A549 (cell line): ENCODE data around the gene PODXL2.

Experiments
- CEBPB ChIP-seq, 2 experiments: fragments of >200 bp in 1 of 2; sonication (Bioruptor Twin) in 1 of 2; formaldehyde crosslinking in 1 of 2; IDR thresholded peaks; 2 replicates each; pipeline ENCODE4 v1.6.1; 2012 to 2016
- EHMT2 ChIP-seq: fragments of 200-600 bp; sonication (generic); IDR thresholded peaks from 2 replicates; pipeline ENCODE4 v1.6.1; 2016; ENCODE audit warnings: antibody characterized with exemption, low read depth, mild to moderate bottlenecking, moderate library complexity
- EP300 ChIP-seq, 2 experiments: fragments of >200 bp; sonication (Bioruptor Twin); formaldehyde crosslinking; IDR thresholded peaks; 2 replicates in 1 of 2; 3 replicates in 1 of 2; pipeline ENCODE4 v1.6.1; 2016 to 2017
- HDAC2 ChIP-seq: fragments of 200-600 bp; sonication (generic); IDR thresholded peaks from 2 replicates; pipeline ENCODE4 v1.6.1; 2016
- HEYL ChIP-seq: fragments of 250-450 bp; sonication (Bioruptor Pico); IDR thresholded peaks from 2 replicates; pipeline ENCODE4 v1.8.0; 2021; ENCODE audit warnings: mild to moderate bottlenecking, moderate library complexity
- JUNB ChIP-seq: fragments of >200 bp; sonication (Bioruptor Twin); formaldehyde crosslinking; IDR thresholded peaks from 2 replicates; pipeline ENCODE4 v1.6.1; 2016
- NFE2L2 ChIP-seq: fragments of 150-350 bp; conservative IDR thresholded peaks from 2 replicates; pipeline ENCODE4 v1.6.1; 2014; ENCODE audit warnings: low read length
- NPAS2 ChIP-seq: fragments of 250-450 bp; sonication (Bioruptor Pico); IDR thresholded peaks from 2 replicates; pipeline ENCODE4 v1.8.0; 2022; ENCODE audit warnings: mild to moderate bottlenecking, moderate library complexity, borderline replicate concordance
- POLR2A ChIP-seq: IDR thresholded peaks from 2 replicates; pipeline ENCODE4 v1.6.1; 2012; ENCODE audit warnings: mild to moderate bottlenecking, low read length
- RAD21 ChIP-seq, 2 experiments: fragments of >200 bp in 1 of 2; sonication (Bioruptor Twin) in 1 of 2; formaldehyde crosslinking in 1 of 2; IDR thresholded peaks in 1 of 2; conservative IDR thresholded peaks in 1 of 2; 2 replicates in 1 of 2; 3 replicates in 1 of 2; pipeline ENCODE4 v1.6.1; 2012 to 2018; ENCODE audit warnings: inconsistent platforms in 1 of 2
- RCOR1 ChIP-seq: fragments of 150-350 bp; IDR thresholded peaks from 2 replicates; pipeline ENCODE4 v1.6.1; 2014; ENCODE audit warnings: antibody characterized with exemption, low read length, low read depth
- RFX5 ChIP-seq: fragments of 450-650 bp; IDR thresholded peaks from 2 replicates; pipeline ENCODE4 v1.7.1; 2014; ENCODE audit warnings: antibody characterized with exemption, mild to moderate bottlenecking, moderate library complexity
- TF ChIP-seq, protein P1 (sequence below): fragments of >200 bp; sonication (Bioruptor Twin); formaldehyde crosslinking; IDR thresholded peaks from 3 replicates; pipeline ENCODE4 v1.5.1; 2016
- TF ChIP-seq, protein P2 (sequence below): IDR thresholded peaks from 2 replicates; pipeline ENCODE4 v1.6.1; 2012

GRCh38 chr3:127650236-127650635 lies 21.3 kb downstream of the PODXL2 start:
- TF ChIP-seq, protein P1, sequence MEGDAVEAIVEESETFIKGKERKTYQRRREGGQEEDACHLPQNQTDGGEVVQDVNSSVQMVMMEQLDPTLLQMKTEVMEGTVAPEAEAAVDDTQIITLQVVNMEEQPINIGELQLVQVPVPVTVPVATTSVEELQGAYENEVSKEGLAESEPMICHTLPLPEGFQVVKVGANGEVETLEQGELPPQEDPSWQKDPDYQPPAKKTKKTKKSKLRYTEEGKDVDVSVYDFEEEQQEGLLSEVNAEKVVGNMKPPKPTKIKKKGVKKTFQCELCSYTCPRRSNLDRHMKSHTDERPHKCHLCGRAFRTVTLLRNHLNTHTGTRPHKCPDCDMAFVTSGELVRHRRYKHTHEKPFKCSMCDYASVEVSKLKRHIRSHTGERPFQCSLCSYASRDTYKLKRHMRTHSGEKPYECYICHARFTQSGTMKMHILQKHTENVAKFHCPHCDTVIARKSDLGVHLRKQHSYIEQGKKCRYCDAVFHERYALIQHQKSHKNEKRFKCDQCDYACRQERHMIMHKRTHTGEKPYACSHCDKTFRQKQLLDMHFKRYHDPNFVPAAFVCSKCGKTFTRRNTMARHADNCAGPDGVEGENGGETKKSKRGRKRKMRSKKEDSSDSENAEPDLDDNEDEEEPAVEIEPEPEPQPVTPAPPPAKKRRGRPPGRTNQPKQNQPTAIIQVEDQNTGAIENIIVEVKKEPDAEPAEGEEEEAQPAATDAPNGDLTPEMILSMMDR: no peak
- no peak for TF ChIP-seq POLR2A
- no peak for TF ChIP-seq EP300 (IDR thresholded peaks at IDR 0.05)
- TF ChIP-seq NFE2L2: no peak
- TF ChIP-seq JUNB: no peak
- TF ChIP-seq NPAS2 (CRISPR knock-in tag): no peak
- no peak for TF ChIP-seq EHMT2
- no peak for TF ChIP-seq CEBPB (IDR thresholded peaks at IDR 0.05)
- TF ChIP-seq HDAC2: no peak
- TF ChIP-seq, protein P2, sequence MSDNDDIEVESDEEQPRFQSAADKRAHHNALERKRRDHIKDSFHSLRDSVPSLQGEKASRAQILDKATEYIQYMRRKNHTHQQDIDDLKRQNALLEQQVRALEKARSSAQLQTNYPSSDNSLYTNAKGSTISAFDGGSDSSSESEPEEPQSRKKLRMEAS: no peak
- no peak for TF ChIP-seq RFX5
- no peak for TF ChIP-seq HEYL
- no peak for TF ChIP-seq RCOR1
- no peak for TF ChIP-seq RAD21 (conservative IDR thresholded peaks at IDR 0.05 in 1 of 2, IDR thresholded peaks at IDR 0.05 in 1 of 2)
